ENCODE data around the gene BICRA. TPM values are rescaled to one million over a fixed set of nuclear protein-coding genes. Genes with fewer than 3 reads are reported as not detected.

Gene BICRA
- total and polyA plus RNA-seq, 2 of the 8 experiments (the other 6 are each of a cell fraction or from before 2014, with no cell fraction given) = 1.5 to 29.2 TPM

DNA sequence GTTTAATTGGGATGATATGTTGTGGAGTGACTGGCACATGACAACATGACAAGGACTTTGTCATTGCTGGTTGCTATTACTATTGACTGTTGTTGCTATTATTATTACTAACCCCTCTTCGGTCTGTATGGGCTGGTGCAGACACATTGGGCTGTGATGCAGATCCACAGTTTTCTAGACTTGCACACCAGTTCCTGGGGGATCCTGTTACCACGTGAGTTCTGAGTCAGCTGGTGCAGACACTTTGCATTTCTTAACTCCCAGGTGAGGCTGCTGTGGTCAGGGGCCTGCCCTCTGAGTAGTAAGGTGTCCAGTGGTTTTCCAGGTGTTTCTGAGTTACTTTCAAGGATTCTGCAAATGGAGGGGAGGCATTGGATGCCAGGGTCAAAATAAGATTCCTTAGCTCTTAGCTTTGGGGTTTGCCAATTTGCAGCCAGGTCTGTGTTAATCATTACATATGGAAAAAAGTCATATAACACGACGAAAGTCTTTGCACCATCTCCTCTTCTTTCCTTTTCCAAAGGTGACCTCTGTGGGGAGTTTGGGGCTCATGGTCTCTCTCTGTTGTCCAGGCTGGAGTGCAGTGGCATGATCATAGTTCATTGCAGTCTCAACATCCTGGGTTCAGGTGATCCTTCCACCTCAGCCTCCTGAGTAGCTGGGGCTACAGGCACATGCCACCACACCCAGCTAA is 19.3 kb downstream of the BICRA start:
- Histone ChIP-seq H4K91ac (replicated peaks; ENCODE audit: insufficient read length, low read length) (no peak overlapping the region), H3K4me2 (ENCODE audit: insufficient read depth in 1 of 2, low read depth in 2 of 2, low read length in 2 of 2) (no peak overlapping the region), H3K27me3 (replicated peaks in 1 of 4; ENCODE audit: control insufficient read depth in 3 of 4, extremely low read depth in 1 of 4, insufficient read depth in 3 of 4, low read length in 3 of 4) (no peaks in the 10 kb centered on the region), H3K9me3 (ENCODE audit: insufficient read depth in 2 of 2, low read depth in 1 of 2, low read length in 1 of 2) (no peaks in the 10 kb centered on the region), H2BK5ac (ENCODE audit: low read depth, low read length) (no peak overlapping the region), H4K8ac (ENCODE audit: extremely low read depth, insufficient read depth, low read length) (no peak overlapping the region), H2BK20ac (ENCODE audit: low read length) (no peak overlapping the region), H3K9ac (replicated peaks in 1 of 4; ENCODE audit: extremely low read depth in 1 of 4, low read depth in 3 of 4, low read length in 3 of 4) (no peak overlapping the region), H3K36me3 (ENCODE audit: control insufficient read depth in 2 of 4, insufficient read depth in 4 of 4, low read length in 3 of 4) (peaks cover 0 to 4% (median 0%) of the 10 kb centered on the region in 4 experiments; a peak in 1 of 8 replicates), H3K27ac (ENCODE audit: low read depth, low read length) (no peak overlapping the region), H2BK15ac (ENCODE audit: low read length) (no peak overlapping the region), H3K23me2 (ENCODE audit: low read depth, low read length) (no peaks in the 10 kb centered on the region), H4K5ac (ENCODE audit: insufficient read length, low read depth, low read length) (no peak overlapping the region), H2AFZ (ENCODE audit: low read length) (no peak overlapping the region), H2BK12ac (ENCODE audit: low read depth, low read length) (no peak overlapping the region), H3K4me3 (ENCODE audit: extremely low read depth in 1 of 4, insufficient read depth in 2 of 4, low read depth in 3 of 4, low read length in 4 of 4) (no peak overlapping the region), H4K20me1 (replicated peaks in 1 of 2; ENCODE audit: control insufficient read depth in 1 of 2, insufficient read depth in 2 of 2, low read length in 2 of 2) (peaks cover 14 to 15% of the 10 kb centered on the region in 2 experiments), H3K23ac (ENCODE audit: insufficient read length) (no peak overlapping the region), H3K14ac (ENCODE audit: insufficient read length) (no peak overlapping the region), H2BK120ac (replicated peaks; ENCODE audit: low read depth, low read length) (no peak overlapping the region), H2AK5ac (ENCODE audit: low read depth, low read length) (no peak overlapping the region), H3K79me2 (ENCODE audit: control insufficient read depth in 1 of 2, insufficient read depth in 2 of 2, low read length in 2 of 2) (peaks cover 3 to 88% of the 10 kb centered on the region in 2 experiments; a peak in 3 of 4 replicates), H3K18ac (ENCODE audit: extremely low read depth, low read length) (no peak overlapping the region), H3K79me1 (ENCODE audit: low read depth, low read length) (peaks cover 9% of the 10 kb centered on the region), H3K4ac (replicated peaks; ENCODE audit: insufficient read length, low read depth, low read length) (no peak overlapping the region), H3K56ac (replicated peaks; ENCODE audit: insufficient read length, low read depth, low read length) (no peak overlapping the region), H3K4me1 (replicated peaks in 1 of 4; ENCODE audit: control insufficient read depth in 3 of 4, insufficient read depth in 4 of 4, low read length in 3 of 4) (peaks cover 0 to 12% (median 3%) of the 10 kb centered on the region in 4 experiments; a peak in 5 of 7 replicates)
- DNase-seq (ENCODE audit: low read depth in 1 of 2, low spot score in 2 of 2) (no peak), FAIRE-seq (no peak)
- ChIA-PET POLR2A (ENCODE audit: partially characterized antibody) (interaction anchor here (1.0 kb wide), 1 partner anchor 8 kb away, joined by 3 read pairs; no protein-coding TSS in a partner anchor), CTCF (ENCODE audit: partially characterized antibody) (interaction anchor here (1.0 to 1.2 kb wide), 3 partner anchors 11 to 95 kb away, joined by 3 read pairs; no protein-coding TSS in a partner anchor)
- WGBS, 2 experiments (ENCODE audit: extremely low coverage in 1 of 2, insufficient coverage in 1 of 2, insufficient read length in 1 of 2, insufficient replicate concordance in 2 of 2, low coverage in 1 of 2, low lambda C conversion rate in 2 of 2, missing lambda C conversion rate in 1 of 2) = 91% methylated on average over 3 of the region's 4 CpGs; no CpG with 5 or more reads in 1 of the 2 experiments

All from H1 (cell line).